Measurements from ENCODE around the gene CRISP1.

DNA sequence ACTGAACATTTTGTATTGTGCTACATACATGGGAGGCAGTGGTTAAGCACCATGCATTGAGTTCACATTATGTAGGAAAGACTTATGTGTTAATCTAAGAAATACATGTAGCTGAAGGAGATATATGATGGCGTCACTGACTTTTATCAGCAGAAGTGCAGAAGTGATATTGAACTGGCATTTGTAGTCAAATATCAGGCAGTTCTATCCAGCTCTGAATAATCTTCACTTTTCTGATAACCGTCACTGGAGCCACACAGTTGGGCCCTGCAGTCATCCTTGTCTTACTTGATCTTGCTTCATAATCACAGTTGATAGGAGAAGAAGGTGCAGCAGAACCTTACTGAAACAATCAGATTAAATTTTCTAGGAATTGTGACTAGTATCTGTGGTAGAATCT is 26.4 kb downstream of the CRISP1 start:
- TF ChIP-seq, protein P1, sequence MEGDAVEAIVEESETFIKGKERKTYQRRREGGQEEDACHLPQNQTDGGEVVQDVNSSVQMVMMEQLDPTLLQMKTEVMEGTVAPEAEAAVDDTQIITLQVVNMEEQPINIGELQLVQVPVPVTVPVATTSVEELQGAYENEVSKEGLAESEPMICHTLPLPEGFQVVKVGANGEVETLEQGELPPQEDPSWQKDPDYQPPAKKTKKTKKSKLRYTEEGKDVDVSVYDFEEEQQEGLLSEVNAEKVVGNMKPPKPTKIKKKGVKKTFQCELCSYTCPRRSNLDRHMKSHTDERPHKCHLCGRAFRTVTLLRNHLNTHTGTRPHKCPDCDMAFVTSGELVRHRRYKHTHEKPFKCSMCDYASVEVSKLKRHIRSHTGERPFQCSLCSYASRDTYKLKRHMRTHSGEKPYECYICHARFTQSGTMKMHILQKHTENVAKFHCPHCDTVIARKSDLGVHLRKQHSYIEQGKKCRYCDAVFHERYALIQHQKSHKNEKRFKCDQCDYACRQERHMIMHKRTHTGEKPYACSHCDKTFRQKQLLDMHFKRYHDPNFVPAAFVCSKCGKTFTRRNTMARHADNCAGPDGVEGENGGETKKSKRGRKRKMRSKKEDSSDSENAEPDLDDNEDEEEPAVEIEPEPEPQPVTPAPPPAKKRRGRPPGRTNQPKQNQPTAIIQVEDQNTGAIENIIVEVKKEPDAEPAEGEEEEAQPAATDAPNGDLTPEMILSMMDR (IDR thresholded peaks at IDR 0.05) = no peak
- TF ChIP-seq RCOR1 (IDR thresholded peaks at IDR 0.05; ENCODE audit: low read depth, low read length) = no peak
- no peak for TF ChIP-seq POLR2A (IDR thresholded peaks at IDR 0.05; ENCODE audit: low read length)
- TF ChIP-seq KDM1A (IDR thresholded peaks at IDR 0.05; ENCODE audit: low read depth) = no peak
- no peak for TF ChIP-seq EP300 (IDR thresholded peaks at IDR 0.05)
- TF ChIP-seq CBX8 (IDR thresholded peaks at IDR 0.05) = no peak
- no peak for TF ChIP-seq CEBPB (IDR thresholded peaks at IDR 0.05)
- no peak for TF ChIP-seq TP53 (CRISPR knock-in tag; IDR thresholded peaks at IDR 0.05)
- TF ChIP-seq HOXA7 (CRISPR knock-in tag; IDR thresholded peaks at IDR 0.05) = no peak
